Keratinocyte (primary cell): ENCODE measurements around the gene ANO10. TPM values are rescaled to one million over a fixed set of nuclear protein-coding genes. Genes with fewer than 3 reads are reported as not detected.

ENCODE experiments used
- DNase-seq: peaks from one replicate; pipeline ENCODE4 v3.0.0-alpha.2; 2011; ENCODE audit warnings: low read depth, missing footprints, low spot score
- FAIRE-seq: peaks from 2 replicates; lab custom pipeline; 2011; peaks lifted over from hg19 to GRCh38; lab: Jason Lieb, UNC
- H2AFZ ChIP-seq: 2 replicates; pipeline ENCODE4 v1.6.0; 2012; ENCODE audit warnings: low read length, control low read depth, inconsistent platforms; ENCODE audit not compliant: control insufficient read depth
- H3K27ac ChIP-seq: 2 replicates; pipeline ENCODE4 v1.5.1; 2011; ENCODE audit warnings: low read length; ENCODE audit not compliant: control insufficient read depth, insufficient read depth
- H3K27me3 ChIP-seq: 3 replicates; pipeline ENCODE4 v1.6.0; 2011; ENCODE audit warnings: low read length; ENCODE audit not compliant: control insufficient read depth, insufficient read depth; ENCODE audit errors: extremely low read depth
- H3K36me3 ChIP-seq, 2 experiments: 2 replicates in 1 of 2; 3 replicates in 1 of 2; pipeline ENCODE4 v1.5.1; 2011; ENCODE audit warnings: low read length in 2 of 2, mild to moderate bottlenecking in 1 of 2; ENCODE audit not compliant: control insufficient read depth in 2 of 2, insufficient read depth in 2 of 2; ENCODE audit errors: extremely low read depth in 1 of 2
- H3K4me1 ChIP-seq: 3 replicates; pipeline ENCODE4 v1.5.1; 2011; ENCODE audit warnings: low read length; ENCODE audit not compliant: control insufficient read depth, insufficient read depth; ENCODE audit errors: extremely low read depth
- H3K4me2 ChIP-seq: 3 replicates; pipeline ENCODE4 v1.6.0; 2011; ENCODE audit warnings: low read depth, low read length; ENCODE audit not compliant: control insufficient read depth, insufficient read depth; ENCODE audit errors: extremely low read depth
- H3K4me3 ChIP-seq, 3 experiments: fragments of 200-600 bp in 1 of 3; sonication (generic) in 1 of 3; 2 replicates in 2 of 3; 3 replicates in 1 of 3; pipeline ENCODE4 v1.5.1; 2011 to 2016; ENCODE audit warnings: low read length in 3 of 3, mild to moderate bottlenecking in 3 of 3, control low read depth in 2 of 3, inconsistent platforms in 1 of 3, low read depth in 1 of 3, mixed read lengths in 1 of 3, mixed run types in 1 of 3, moderate library complexity in 1 of 3; ENCODE audit not compliant: control insufficient read depth in 2 of 3, insufficient read depth in 2 of 3; ENCODE audit errors: extremely low read depth in 1 of 3
- H3K79me2 ChIP-seq: 2 replicates; pipeline ENCODE4 v1.6.0; 2012; ENCODE audit warnings: low read length; ENCODE audit not compliant: control insufficient read depth, insufficient read depth
- H3K9ac ChIP-seq: 3 replicates; pipeline ENCODE4 v1.6.0; 2011; ENCODE audit warnings: low read length; ENCODE audit not compliant: control insufficient read depth, insufficient read depth; ENCODE audit errors: extremely low read depth
- H3K9me1 ChIP-seq: 3 replicates; pipeline ENCODE4 v1.6.0; 2011; ENCODE audit warnings: low read length; ENCODE audit not compliant: control insufficient read depth, insufficient read depth; ENCODE audit errors: extremely low read depth
- H3K9me3 ChIP-seq: 2 replicates; pipeline ENCODE4 v1.5.1; 2012; ENCODE audit warnings: low read depth, low read length; ENCODE audit not compliant: control insufficient read depth
- H4K20me1 ChIP-seq: 3 replicates; pipeline ENCODE4 v1.6.0; 2011; ENCODE audit warnings: low read length; ENCODE audit not compliant: control insufficient read depth, insufficient read depth; ENCODE audit errors: extremely low read depth
- EZH2 ChIP-seq: IDR thresholded peaks from one replicate; pipeline ENCODE4 v1.6.1; 2012; ENCODE audit warnings: inconsistent platforms, mild to moderate bottlenecking, low read length, moderate library complexity
- dilution Hi-C: fragments of 300-500 bp; cut with MboI; formaldehyde crosslinking; loops from one replicate; pipeline ENCODE4 v1.7.0; 2020; ENCODE audit warnings: low sequenced_read_pairs; ENCODE audit not compliant: extremely low pct_ligation_motif_present
- polyA plus RNA-seq, 5 experiments: library from polyadenylated mRNA; depleted of rRNA in 3 of 5; stranded (reverse) in 3 of 5; stranded (forward) in 1 of 5; unstranded in 1 of 5; fragments of >200 nt; gene quantifications; 1 replicate in 1 of 5; 2 replicates in 3 of 5; 3 replicates in 1 of 5; pipeline versions ENCODE4 v1.2.1 to v1.2.3, GENCODE V29; 2011 to 2012; ENCODE audit warnings: missing spikeins in 2 of 5, low read depth in 1 of 5, low replicate concordance in 1 of 5
- TF ChIP-seq, protein P1 (sequence below), 3 experiments: IDR thresholded peaks in 1 of 3; conservative IDR thresholded peaks in 1 of 3; optimal IDR thresholded peaks in 1 of 3; 2 replicates in 2 of 3; 3 replicates in 1 of 3; pipeline versions ENCODE3 to v1.5.1; 2011; ENCODE audit warnings: low read length in 3 of 3, mild to moderate bottlenecking in 3 of 3, moderate library complexity in 2 of 3, control low read depth in 1 of 3, inconsistent platforms in 1 of 3; ENCODE audit not compliant: insufficient read depth in 2 of 3; ENCODE audit errors: extremely low read depth in 1 of 3

Gene ANO10
- polyA plus RNA-seq, 1 donor (not counting 4 experiments of a cell fraction or from before 2014, with no cell fraction given): 48.8 TPM

DNA sequence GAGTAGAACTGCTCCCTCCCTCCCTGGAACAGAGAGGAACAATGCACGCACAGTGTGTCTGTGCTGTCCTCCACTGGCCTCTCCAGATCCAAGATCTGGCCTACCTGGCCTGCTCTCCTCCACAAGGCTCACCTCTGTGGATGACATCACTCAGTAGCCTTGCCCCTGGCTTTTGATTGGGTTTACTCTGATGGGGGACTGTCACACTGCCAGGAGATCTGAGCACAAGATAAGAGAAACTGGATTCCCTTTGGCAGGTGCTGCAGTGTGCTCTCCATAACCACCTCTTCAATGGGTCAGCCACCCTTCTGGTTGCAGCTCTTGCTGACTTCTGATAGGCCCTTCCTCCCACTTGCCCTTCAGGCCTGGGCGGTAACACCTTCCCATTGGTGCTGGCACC lies 22.6 kb upstream of the ANO10 start:
- Histone ChIP-seq H3K36me3 (no peaks in the 10 kb centered on the region), H3K9me1 (no peaks in the 10 kb centered on the region), H3K4me2 (no peak overlapping the region), H3K27me3 (no peaks in the 10 kb centered on the region), H3K4me1 (no peaks in the 10 kb centered on the region), H2AFZ (no peak overlapping the region), H3K79me2 (no peaks in the 10 kb centered on the region), H3K9ac (no peak overlapping the region), H3K9me3 (no peaks in the 10 kb centered on the region), H4K20me1 (no peaks in the 10 kb centered on the region), H3K27ac (no peak overlapping the region), H3K4me3 (no peak overlapping the region)
- FAIRE-seq: no peak
- no peak for DNase-seq
- TF ChIP-seq EZH2: no peak
- TF ChIP-seq, protein P1, sequence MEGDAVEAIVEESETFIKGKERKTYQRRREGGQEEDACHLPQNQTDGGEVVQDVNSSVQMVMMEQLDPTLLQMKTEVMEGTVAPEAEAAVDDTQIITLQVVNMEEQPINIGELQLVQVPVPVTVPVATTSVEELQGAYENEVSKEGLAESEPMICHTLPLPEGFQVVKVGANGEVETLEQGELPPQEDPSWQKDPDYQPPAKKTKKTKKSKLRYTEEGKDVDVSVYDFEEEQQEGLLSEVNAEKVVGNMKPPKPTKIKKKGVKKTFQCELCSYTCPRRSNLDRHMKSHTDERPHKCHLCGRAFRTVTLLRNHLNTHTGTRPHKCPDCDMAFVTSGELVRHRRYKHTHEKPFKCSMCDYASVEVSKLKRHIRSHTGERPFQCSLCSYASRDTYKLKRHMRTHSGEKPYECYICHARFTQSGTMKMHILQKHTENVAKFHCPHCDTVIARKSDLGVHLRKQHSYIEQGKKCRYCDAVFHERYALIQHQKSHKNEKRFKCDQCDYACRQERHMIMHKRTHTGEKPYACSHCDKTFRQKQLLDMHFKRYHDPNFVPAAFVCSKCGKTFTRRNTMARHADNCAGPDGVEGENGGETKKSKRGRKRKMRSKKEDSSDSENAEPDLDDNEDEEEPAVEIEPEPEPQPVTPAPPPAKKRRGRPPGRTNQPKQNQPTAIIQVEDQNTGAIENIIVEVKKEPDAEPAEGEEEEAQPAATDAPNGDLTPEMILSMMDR (optimal IDR thresholded peaks at IDR 0.05 in 1 of 3, IDR thresholded peaks at IDR 0.05 in 1 of 3, conservative IDR thresholded peaks at IDR 0.05 in 1 of 3; ENCODE audit: extremely low read depth in 1 of 3, insufficient read depth in 2 of 3, low read length in 3 of 3): no peak
- dilution Hi-C loops: no loop called here

DNA sequence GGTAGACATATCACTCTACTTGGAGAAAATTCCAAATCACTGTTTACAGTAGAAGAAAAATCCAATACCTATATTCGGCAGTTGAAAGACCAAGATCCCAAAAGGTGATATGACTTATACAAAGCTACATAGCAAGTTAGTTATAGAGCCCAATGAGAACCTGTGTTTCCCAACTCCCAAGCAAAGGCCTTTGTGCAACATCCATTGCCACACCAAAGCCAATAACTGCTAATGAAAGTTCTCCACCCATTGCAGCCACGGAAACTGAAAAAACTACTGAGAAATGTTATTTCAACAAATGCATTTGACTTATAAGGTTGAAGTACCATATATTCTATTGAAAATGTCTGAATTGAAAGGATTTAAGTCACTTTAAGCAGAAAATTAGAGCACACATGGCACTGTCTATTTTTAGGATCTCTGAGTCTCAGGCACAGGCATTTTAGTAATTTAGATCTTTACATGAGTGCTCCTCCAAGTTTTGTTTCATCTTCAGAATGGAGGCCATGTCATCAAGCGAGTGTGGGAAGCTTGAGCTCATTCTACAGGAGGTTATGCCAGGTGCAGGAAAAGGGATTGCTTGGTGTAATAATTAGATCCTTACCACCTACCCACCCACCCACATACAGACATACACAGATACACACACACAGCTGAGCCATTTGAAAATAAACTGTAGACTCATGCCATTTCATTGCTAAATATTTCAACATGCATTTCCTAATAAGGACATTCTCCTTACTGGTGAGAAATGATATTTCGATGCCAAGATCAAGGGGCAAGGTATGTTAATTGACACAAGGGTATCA lies 19.7 kb upstream of the ANO10 start:
- FAIRE-seq: no peak
- H3K9me3 ChIP-seq: no peaks in the 10 kb centered on the region
- no peak overlapping the region for H3K4me2 ChIP-seq
- no peak for DNase-seq
- H3K9me1 ChIP-seq: no peaks in the 10 kb centered on the region
- no peaks in the 10 kb centered on the region for H3K79me2 ChIP-seq
- H2AFZ ChIP-seq: no peak overlapping the region
- H3K36me3 ChIP-seq: no peaks in the 10 kb centered on the region
- H3K27ac ChIP-seq: no peak overlapping the region
- no peak overlapping the region for H3K4me3 ChIP-seq
- H3K27me3 ChIP-seq: no peaks in the 10 kb centered on the region
- dilution Hi-C loops: no loop called here
- H4K20me1 ChIP-seq: no peaks in the 10 kb centered on the region
- peaks cover 10% of the 10 kb centered on the region for H3K4me1 ChIP-seq
- H3K9ac ChIP-seq: no peak overlapping the region
- TF ChIP-seq EZH2: no peak
- TF ChIP-seq, protein P1 (optimal IDR thresholded peaks at IDR 0.05 in 1 of 3, IDR thresholded peaks at IDR 0.05 in 1 of 3, conservative IDR thresholded peaks at IDR 0.05 in 1 of 3; ENCODE audit: extremely low read depth in 1 of 3, insufficient read depth in 2 of 3, low read length in 3 of 3): no peak
